Measurements from ENCODE around the gene ARSI.
"Not testable (repeated sequence)": the region's sequence is repeated elsewhere in the genome, so short reads cannot be mapped to it uniquely, and the experiment has no call there.

ARSI gene

DNA sequence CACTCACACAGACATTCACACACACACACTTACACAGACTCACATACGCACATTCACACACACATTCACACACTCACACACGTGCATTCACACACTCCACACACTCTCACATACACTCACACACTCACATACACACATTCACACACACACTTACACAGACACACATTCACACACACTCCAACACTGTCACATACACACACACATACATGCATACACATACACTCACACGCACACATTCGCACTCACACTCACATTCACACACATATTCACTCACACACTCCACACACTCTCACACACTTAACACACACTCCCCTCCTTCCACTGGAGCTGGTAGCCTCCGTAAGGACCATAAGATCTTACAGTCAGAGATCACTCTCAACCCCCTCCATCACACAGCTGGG lies 39.3 kb downstream of the ARSI start:
- DNase-seq: no peak

- DNase-seq: no peak
Observed at GRCh38 chr5:150262502-150262901, 40.2 kb downstream of the ARSI start.

GRCh38 chr5:150261231-150261630 lies 41.5 kb downstream of the ARSI start:
- no peak for DNase-seq

DNA sequence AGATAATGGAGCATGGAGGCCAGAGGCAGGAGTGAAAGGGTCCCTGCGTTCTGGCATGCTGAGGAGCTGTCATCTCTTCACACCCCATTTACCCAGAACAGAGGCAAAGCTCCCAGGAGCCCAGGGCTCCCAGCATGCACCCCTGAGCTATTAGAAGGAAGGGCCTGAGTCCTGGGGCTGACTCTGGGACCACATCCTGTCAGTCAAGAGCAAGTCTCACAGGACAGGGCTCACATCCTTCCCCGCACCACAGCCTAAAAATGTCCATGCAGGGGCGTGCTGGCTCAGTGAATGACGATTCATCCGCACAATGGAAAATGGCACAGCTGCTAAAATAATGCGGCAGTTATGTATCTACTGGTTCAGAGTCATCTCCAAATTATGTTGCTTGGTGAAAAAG lies 44.6 kb downstream of the ARSI start:
- no peak for DNase-seq

DNA sequence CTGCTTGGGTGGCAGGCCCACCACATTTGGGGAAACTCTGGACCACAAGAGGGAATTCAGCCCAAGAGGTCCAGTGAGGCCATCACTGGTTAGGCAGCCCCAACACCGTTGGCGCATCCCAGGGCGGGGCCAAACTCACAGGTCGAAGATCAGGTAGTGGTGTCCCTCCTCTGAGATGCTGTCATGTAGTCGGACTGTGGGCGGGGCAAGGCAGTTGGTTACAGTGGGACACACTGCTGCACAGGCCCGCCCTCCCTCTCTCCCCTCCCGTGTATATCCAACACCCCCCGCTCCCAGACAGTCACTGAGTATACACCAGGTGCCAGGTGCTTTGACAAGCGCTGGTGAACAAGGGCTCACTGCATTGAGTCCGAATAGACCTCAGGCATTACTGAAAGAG lies 45.3 kb downstream of the ARSI start:
- no peak for DNase-seq

GRCh38 chr5:150256410-150257064 lies 46.2 kb downstream of the ARSI start:
- no peak for DNase-seq

DNA sequence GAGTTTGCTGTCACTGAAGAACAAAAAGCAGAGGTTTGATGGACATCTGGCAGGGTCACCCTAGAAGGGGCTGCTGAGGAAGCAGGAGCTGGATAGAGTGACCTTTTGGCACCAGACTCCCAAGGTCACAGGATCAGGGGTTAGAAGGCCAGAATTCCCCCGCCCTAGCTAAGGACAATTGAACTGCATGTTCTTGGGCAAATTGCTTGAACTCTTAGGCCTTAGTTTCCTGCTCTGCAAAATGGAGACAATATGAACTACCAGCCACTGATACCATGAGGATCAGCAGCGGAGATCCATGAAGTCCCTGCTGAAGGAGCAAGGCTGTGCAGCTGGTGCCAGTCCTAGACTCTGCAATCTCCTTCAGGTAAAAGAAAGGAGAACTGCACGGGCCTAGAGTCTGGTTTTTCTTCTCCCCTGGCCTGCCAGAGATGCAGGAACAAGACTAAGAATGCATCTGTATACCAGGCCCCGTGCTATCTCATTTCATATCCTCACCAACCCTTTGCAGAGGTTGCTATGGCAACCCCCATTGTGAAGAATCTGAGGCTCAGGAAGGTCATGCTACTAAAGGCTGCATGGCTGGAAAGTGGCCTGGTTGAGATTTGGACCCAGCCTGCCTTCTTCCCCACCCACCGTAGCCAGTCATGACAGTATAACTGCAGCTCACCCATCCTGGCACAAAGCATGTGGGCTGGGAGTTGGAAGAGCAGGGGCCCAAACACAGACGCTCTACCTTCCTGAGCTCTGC lies 46.9 kb downstream of the ARSI start:
- DNase-seq: no peak

GRCh38 chr5:150254774-150255173 lies 47.9 kb downstream of the ARSI start:
- no peak for DNase-seq

DNA sequence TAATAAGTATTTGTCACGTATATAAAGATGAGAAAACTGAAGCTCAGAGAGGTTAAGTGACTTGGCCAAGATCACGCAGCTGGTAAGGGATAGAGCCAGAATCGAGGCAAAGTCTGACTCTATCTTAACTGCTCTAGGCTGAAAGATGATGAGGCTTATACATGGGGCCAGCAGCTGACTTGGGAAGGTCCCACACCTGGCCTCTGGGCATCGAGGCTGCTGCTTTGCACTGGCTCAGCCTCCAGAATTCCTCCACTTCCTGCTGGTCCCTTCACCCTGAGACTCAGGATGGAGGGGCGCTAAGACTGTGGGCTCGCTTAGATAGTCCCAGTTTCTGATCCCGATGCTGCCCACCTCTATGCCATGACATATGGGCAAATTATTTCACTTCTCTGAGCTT lies 48.3 kb downstream of the ARSI start:
- DNase-seq: no peak

DNA sequence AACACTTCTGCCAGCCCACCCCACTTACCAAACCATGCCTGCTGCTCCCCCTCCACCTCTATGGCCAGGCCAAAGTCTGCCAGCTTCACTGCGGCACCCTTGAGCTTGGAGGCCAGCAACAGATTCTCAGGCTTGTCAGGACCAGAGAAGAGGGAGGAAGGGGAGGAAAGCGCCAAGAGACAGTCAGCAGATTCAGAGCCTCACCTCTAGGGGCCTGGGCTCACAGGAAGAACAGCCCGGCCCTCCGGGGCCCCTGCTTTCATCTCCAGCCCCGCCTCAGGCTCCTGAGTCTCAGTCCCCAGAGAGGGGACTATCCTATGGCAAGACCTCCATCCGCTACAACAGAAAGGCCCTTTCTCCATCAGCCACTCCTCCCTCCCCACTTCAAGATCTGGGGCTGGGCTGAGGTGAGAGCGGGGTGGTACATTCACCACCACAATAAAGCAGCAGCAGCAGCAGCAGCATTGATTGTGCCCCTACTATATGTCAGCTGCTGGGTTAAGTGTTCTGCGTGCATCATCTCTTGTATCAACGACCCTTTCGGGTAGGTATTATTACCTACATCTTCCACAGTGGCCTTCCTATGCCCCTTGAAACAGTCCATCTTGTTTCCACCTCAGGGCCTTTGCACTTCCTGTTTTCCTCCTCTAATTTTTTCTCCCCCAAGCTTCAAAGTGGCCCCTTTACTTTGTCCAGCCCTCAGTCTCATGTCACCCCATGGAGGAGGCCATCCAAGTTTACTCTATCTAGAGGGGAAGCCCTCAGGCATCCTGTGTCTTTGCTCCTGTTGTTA lies 49.1 kb downstream of the ARSI start:
- no peak for DNase-seq

DNA sequence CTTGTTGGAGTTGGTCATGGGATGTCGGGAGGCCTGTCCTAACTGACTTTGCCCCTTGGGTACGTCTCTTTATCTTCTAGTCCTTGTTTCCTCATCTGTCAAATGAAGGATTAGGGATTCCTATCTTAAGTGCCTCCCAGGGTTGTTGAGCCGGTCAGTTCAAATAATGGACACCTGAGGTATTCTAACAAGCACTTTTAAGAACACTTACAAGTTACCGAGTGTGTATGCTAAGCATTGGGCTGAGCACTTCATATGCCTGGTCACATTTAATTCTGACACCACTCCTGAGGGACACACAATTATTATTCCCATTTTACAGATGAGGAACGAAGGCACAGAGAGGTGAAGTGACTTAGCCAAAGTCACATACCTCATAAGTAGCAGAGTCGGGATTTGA lies 50.2 kb downstream of the ARSI start:
- no peak for DNase-seq

DNA sequence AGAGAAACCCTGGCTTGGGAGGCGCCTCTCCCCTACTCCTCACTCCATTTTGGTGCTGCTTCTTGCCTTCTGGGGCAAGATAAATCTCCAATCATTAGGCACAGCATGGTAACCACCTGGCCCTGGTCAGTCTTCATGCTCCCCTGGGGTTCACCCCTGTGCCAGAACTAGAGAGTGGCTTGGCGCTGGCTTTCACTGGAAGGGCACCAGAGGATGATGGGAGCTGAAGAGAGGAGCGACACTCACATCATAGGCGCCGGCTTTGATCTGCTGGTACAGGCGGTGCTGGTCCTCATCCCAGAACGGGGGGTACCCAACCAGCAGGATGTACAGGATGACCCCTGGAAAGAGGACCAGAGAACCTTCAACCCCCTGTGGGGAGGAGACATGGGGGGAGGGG lies 51.2 kb downstream of the ARSI start:
- DNase-seq: no peak

GRCh38 chr5:150249744-150250143 lies 53.0 kb downstream of the ARSI start:
- no peak for DNase-seq

- no peak for DNase-seq
Observed at GRCh38 chr5:150248946-150249345, 53.8 kb downstream of the ARSI start.

- not testable (repeated sequence) for DNase-seq
Observed at GRCh38 chr5:150248493-150248892, 54.2 kb downstream of the ARSI start.

DNA sequence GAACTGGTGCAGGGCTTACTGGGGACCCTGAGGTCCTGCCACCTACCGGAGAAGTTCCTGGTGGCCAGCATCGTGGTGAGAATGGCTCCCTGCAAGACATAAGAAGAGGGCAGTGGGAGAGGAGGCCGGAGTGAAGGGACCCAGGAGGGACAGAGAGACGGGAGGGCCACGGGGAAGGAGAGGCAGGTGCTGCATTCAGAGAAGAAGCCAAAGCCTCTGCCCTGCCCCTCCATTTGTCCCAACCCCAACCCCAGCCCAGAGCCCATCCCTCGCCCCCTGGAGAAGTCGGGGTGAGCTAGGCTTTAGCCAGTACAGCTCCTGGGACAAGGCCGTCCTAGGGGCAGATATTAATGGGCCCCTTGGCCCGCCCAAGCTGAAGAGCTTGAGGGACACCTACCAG lies 55.0 kb downstream of the ARSI start:
- no peak for DNase-seq

GRCh38 chr5:150246835-150247234 lies 55.9 kb downstream of the ARSI start:
- DNase-seq: no peak

- no peak for DNase-seq
Observed at GRCh38 chr5:150246429-150246828, 56.3 kb downstream of the ARSI start.
